HepG2 (cell line): Measurements from ENCODE around the gene PRR4. TPM values are rescaled to one million over a fixed set of nuclear protein-coding genes. Genes with fewer than 3 reads are reported as not detected.

Source experiments
- ATAC-seq: fragments of 200-7000 bp; cut with Tn5 transposase; 3 replicates; pipeline ENCODE4 v1.9.1; 2020; ENCODE audit warnings: mild to moderate bottlenecking, moderate library complexity
- BruUV-seq: library from RNA; stranded (reverse); fragments of 400-500 nt; replicated peaks from 2 replicates; lab custom pipeline; 2021; lab: Mats Ljungman, UMichigan
- CTCF ChIA-PET: fragments of 300-600 bp; formaldehyde crosslinking; extraction: SDS; loops from one replicate; lab custom pipeline; 2021; ENCODE audit warnings: low total read pairs, inconsistent platforms, low intra/inter-chr PET ratio; lab: Yijun Ruan, JAX
- POLR2A ChIA-PET: fragments of 350-600 bp; sonication (Branson Sonifier 250); formaldehyde crosslinking; loops from one replicate; lab custom pipeline; 2020; ENCODE audit warnings: antibody characterized with exemption, inconsistent platforms; lab: Yijun Ruan, JAX
- DNase-seq: peaks from one replicate; pipeline ENCODE4 v3.0.0-alpha.2; 2015; ENCODE audit warnings: low spot score
- FAIRE-seq: peaks from 3 replicates; lab custom pipeline; 2011; peaks lifted over from hg19 to GRCh38; lab: Jason Lieb, UNC
- H2AFZ ChIP-seq: one replicate; pipeline ENCODE4 v1.6.1; 2011; ENCODE audit warnings: low read length, inconsistent platforms
- H3K27ac ChIP-seq: fragments of 300-600 bp; 3 replicates; pipeline ENCODE4 v1.8.0; 2011; ENCODE audit warnings: mixed run types, mild to moderate bottlenecking, mixed read lengths, low read length, inconsistent platforms; ENCODE audit not compliant: insufficient read depth; ENCODE audit errors: extremely low read length
- H3K27me3 ChIP-seq, 2 experiments: fragments of 200-600 bp in 1 of 2; 2 replicates in 1 of 2; 3 replicates in 1 of 2; pipeline versions ENCODE4 v1.6.0 to v1.8.0; 2011; ENCODE audit warnings: low read length in 2 of 2, mild to moderate bottlenecking in 2 of 2, moderate library complexity in 2 of 2, inconsistent platforms in 1 of 2; ENCODE audit not compliant: insufficient read depth in 2 of 2, control insufficient read depth in 1 of 2
- H3K36me3 ChIP-seq, 2 experiments: fragments of 200-600 bp in 1 of 2; replicated peaks in 1 of 2; 2 replicates in 1 of 2; 3 replicates in 1 of 2; pipeline versions ENCODE4 v1.5.1 to v1.8.0; 2011; ENCODE audit warnings: low read length in 2 of 2, inconsistent platforms in 1 of 2; ENCODE audit not compliant: insufficient read depth in 2 of 2, control insufficient read depth in 1 of 2
- H3K4me1 ChIP-seq: 2 replicates; pipeline ENCODE4 v1.5.1; 2012; ENCODE audit warnings: low read length, inconsistent platforms; ENCODE audit not compliant: insufficient read depth
- H3K4me2 ChIP-seq: 2 replicates; pipeline ENCODE4 v1.6.0; 2011; ENCODE audit warnings: low read depth, low read length, inconsistent platforms
- H3K4me3 ChIP-seq, 3 experiments: fragments of 200-600 bp in 1 of 3; sonication (generic), shearing (Covaris generic) in 1 of 3; replicated peaks in 1 of 3; 2 replicates each; pipeline ENCODE4 v1.5.1; 2011 to 2016; ENCODE audit warnings: low read length in 3 of 3, inconsistent platforms in 2 of 3, low read depth in 2 of 3, mild to moderate bottlenecking in 2 of 3, control low read depth in 1 of 3, mixed read lengths in 1 of 3; ENCODE audit not compliant: insufficient read depth in 1 of 3
- H3K79me2 ChIP-seq: one replicate; pipeline ENCODE4 v1.6.1; 2011; ENCODE audit warnings: low read length, inconsistent platforms; ENCODE audit not compliant: insufficient read depth
- H3K9ac ChIP-seq: 2 replicates; pipeline ENCODE4 v1.6.0; 2011; ENCODE audit warnings: mild to moderate bottlenecking, low read depth, low read length, inconsistent platforms; ENCODE audit not compliant: insufficient read depth
- H3K9me3 ChIP-seq: 2 replicates; pipeline ENCODE4 v1.5.1; 2012; ENCODE audit warnings: mild to moderate bottlenecking, low read length
- H4K20me1 ChIP-seq: 2 replicates; pipeline ENCODE4 v1.6.0; 2011; ENCODE audit warnings: inconsistent platforms, mild to moderate bottlenecking, low read length, moderate library complexity; ENCODE audit not compliant: insufficient read depth
- PCBP2 ChIP-seq: fragments of 200-400 bp; formaldehyde crosslinking; optimal IDR thresholded peaks from 2 replicates; pipeline ENCODE3; 2018; ENCODE audit warnings: low read length, low read depth; ENCODE audit not compliant: poor library complexity, severe bottlenecking
- SMC3 ChIP-seq: IDR thresholded peaks from 2 replicates; pipeline ENCODE4 v1.6.1; 2011; ENCODE audit warnings: low read length, improper control_type of control experiment
- ZNF10 ChIP-seq: sonication (generic); formaldehyde crosslinking; IDR thresholded peaks from 2 replicates; pipeline ENCODE4 v1.4.0; 2020; ENCODE audit warnings: mild to moderate bottlenecking, low read depth, missing genetic modification reagents, borderline replicate concordance
- ZNF263 ChIP-seq: sonication (generic); formaldehyde crosslinking; IDR thresholded peaks from 2 replicates; pipeline ENCODE4 v1.4.0; 2020; ENCODE audit warnings: missing genetic modification reagents
- ZNF570 ChIP-seq: sonication (generic); formaldehyde crosslinking; IDR thresholded peaks from 2 replicates; pipeline ENCODE4 v1.4.0; 2020; ENCODE audit warnings: mild to moderate bottlenecking, missing genetic modification reagents, borderline replicate concordance
- ZZZ3 ChIP-seq: sonication (generic); formaldehyde crosslinking; IDR thresholded peaks from 2 replicates; pipeline ENCODE4 v1.4.0; 2020; ENCODE audit warnings: missing genetic modification reagents, mild to moderate bottlenecking, borderline replicate concordance
- WGBS: methylation state at CpG from one replicate; pipeline ENCODE4 v1.1.6; 2017; ENCODE audit warnings: low lambda C conversion rate; 5-methylcytosine and 5-hydroxymethylcytosine counted together
- in situ Hi-C: cut with HindIII; loops from 2 replicates; pipeline ENCODE4 v1.10.0; 2017; ENCODE audit warnings: low pct_unique_long_range_greater_than_20kb; ENCODE audit not compliant: extremely low pct_ligation_motif_present
- intact Hi-C: fragments of 100-400 bp; cut with micrococcal nuclease; formaldehyde crosslinking; loops from one replicate; pipeline ENCODE4 v1.10.0; 2022; ENCODE audit not compliant: unreplicated experiment
- polyA plus RNA-seq, 8 experiments: library from polyadenylated mRNA; depleted of rRNA in 3 of 8; stranded (reverse) in 7 of 8; unstranded in 1 of 8; fragments of >200 nt; fragmentation: Illumina TruSeq in 4 of 8; extraction: Trizol in 4 of 8; gene quantifications; 2 replicates each; pipeline versions ENCODE4 v1.2.1 to v1.2.3, GENCODE V29; 2011 to 2016; ENCODE audit warnings: low read depth in 4 of 8, missing spikeins in 1 of 8, mixed read lengths in 1 of 8; ENCODE audit not compliant: insufficient read depth in 1 of 8
- total RNA-seq, 5 experiments: library from RNA; depleted of rRNA; stranded (reverse); fragments of >200 nt; fragmentation: Illumina TruSeq; extraction: Trizol; gene quantifications; 2 replicates each; pipeline ENCODE4 v1.2.3, GENCODE V29; 2016; ENCODE audit warnings: low read depth in 1 of 5
- TF ChIP-seq, protein P1 (sequence below): sonication (generic); formaldehyde crosslinking; IDR thresholded peaks from 2 replicates; pipeline ENCODE4 v1.4.0; 2020; ENCODE audit warnings: missing genetic modification reagents
- TF ChIP-seq, protein P2 (sequence below): sonication (generic); formaldehyde crosslinking; IDR thresholded peaks from 2 replicates; pipeline ENCODE4 v1.5.0; 2020; ENCODE audit warnings: mild to moderate bottlenecking, missing genetic modification reagents
- TF ChIP-seq, protein P3 (sequence below): sonication (generic); formaldehyde crosslinking; IDR thresholded peaks from 2 replicates; pipeline ENCODE4 v1.4.0; 2020; ENCODE audit warnings: missing genetic modification reagents
- TF ChIP-seq, protein P4 (sequence below): sonication (generic); formaldehyde crosslinking; IDR thresholded peaks from 2 replicates; pipeline ENCODE4 v1.8.1; 2023; ENCODE audit warnings: mild to moderate bottlenecking, missing genetic modification reagents

The PRR4 gene
- total and polyA plus RNA-seq, 2 of the 13 experiments (the other 11 are each of a cell fraction or from before 2014, with no cell fraction given) = 2.3 to 5.4 TPM

DNA sequence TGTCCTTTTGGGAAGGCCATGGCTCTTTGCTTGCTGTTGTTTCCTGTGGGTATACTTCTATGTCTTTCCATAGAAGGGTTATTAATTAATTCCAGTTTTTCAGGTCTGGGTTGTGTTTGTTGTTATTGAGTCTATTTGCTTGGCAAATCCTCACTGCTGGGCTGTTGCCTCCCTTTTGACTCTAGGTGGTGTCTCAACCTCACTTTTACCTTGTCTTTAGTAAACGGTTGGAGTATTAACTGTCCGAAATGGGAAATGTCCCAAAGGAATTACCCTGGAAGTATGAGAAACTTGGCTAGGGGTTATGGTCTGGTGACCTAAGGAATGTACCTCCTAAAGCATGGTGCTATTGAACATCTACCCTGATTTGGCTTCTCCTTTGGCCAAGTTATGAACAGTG lies 18.1 kb upstream of the PRR4 start (continued):
- TF ChIP-seq, protein P1, sequence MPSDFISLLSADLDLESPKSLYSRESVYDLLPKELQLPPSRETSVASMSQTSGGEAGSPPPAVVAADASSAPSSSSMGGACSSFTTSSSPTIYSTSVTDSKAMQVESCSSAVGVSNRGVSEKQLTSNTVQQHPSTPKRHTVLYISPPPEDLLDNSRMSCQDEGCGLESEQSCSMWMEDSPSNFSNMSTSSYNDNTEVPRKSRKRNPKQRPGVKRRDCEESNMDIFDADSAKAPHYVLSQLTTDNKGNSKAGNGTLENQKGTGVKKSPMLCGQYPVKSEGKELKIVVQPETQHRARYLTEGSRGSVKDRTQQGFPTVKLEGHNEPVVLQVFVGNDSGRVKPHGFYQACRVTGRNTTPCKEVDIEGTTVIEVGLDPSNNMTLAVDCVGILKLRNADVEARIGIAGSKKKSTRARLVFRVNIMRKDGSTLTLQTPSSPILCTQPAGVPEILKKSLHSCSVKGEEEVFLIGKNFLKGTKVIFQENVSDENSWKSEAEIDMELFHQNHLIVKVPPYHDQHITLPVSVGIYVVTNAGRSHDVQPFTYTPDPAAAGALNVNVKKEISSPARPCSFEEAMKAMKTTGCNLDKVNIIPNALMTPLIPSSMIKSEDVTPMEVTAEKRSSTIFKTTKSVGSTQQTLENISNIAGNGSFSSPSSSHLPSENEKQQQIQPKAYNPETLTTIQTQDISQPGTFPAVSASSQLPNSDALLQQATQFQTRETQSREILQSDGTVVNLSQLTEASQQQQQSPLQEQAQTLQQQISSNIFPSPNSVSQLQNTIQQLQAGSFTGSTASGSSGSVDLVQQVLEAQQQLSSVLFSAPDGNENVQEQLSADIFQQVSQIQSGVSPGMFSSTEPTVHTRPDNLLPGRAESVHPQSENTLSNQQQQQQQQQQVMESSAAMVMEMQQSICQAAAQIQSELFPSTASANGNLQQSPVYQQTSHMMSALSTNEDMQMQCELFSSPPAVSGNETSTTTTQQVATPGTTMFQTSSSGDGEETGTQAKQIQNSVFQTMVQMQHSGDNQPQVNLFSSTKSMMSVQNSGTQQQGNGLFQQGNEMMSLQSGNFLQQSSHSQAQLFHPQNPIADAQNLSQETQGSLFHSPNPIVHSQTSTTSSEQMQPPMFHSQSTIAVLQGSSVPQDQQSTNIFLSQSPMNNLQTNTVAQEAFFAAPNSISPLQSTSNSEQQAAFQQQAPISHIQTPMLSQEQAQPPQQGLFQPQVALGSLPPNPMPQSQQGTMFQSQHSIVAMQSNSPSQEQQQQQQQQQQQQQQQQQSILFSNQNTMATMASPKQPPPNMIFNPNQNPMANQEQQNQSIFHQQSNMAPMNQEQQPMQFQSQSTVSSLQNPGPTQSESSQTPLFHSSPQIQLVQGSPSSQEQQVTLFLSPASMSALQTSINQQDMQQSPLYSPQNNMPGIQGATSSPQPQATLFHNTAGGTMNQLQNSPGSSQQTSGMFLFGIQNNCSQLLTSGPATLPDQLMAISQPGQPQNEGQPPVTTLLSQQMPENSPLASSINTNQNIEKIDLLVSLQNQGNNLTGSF (CRISPR knock-in tag) = no peak
- TF ChIP-seq SMC3 = peak; percentile 58; the same call in 1 of the 2 replicates
- TF ChIP-seq ZNF263 (CRISPR knock-in tag) = peak; percentile 45
- no peak for TF ChIP-seq PCBP2

DNA sequence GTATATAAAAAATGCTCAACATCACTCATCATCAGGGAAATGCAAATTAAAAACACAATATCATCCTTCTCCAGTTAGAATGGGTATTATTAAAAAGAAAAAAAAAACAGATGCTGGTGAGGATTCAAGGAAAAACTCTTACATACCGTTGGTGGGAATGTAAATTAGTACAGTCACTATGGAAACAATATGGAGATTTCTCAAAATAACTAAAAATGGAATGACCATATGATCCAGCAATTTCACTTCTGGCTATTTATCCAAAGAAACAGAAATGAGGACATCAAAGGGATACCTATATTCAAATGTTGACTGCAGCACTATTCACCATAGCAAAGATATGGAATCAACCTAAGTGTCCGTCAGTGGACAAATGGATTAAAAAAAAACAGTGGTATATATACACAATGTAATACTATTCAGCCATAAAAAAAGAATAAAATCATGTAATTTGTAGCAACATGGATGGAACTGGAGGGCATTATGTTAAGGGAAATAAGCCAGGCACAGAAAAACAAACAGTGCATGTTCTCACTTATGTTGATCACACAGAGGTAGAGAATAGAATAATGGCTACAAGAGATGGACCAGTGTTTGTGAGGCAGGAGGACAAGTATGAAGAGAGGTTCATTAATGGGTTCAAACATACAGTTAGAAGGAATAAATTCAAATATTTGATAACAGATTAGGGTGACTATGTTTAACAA lies 14.4 kb upstream of the PRR4 start:
- TF ChIP-seq, protein P2, sequence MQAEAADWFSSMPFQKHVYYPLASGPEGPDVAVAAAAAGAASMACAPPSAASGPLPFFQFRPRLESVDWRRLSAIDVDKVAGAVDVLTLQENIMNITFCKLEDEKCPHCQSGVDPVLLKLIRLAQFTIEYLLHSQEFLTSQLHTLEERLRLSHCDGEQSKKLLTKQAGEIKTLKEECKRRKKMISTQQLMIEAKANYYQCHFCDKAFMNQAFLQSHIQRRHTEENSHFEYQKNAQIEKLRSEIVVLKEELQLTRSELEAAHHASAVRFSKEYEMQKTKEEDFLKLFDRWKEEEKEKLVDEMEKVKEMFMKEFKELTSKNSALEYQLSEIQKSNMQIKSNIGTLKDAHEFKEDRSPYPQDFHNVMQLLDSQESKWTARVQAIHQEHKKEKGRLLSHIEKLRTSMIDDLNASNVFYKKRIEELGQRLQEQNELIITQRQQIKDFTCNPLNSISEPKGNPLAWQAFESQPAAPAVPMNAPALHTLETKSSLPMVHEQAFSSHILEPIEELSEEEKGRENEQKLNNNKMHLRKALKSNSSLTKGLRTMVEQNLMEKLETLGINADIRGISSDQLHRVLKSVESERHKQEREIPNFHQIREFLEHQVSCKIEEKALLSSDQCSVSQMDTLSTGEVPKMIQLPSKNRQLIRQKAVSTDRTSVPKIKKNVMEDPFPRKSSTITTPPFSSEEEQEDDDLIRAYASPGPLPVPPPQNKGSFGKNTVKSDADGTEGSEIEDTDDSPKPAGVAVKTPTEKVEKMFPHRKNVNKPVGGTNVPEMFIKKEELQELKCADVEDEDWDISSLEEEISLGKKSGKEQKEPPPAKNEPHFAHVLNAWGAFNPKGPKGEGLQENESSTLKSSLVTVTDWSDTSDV (CRISPR knock-in tag) = no peak
- TF ChIP-seq ZNF570 = no peak
- TF ChIP-seq, protein P3, sequence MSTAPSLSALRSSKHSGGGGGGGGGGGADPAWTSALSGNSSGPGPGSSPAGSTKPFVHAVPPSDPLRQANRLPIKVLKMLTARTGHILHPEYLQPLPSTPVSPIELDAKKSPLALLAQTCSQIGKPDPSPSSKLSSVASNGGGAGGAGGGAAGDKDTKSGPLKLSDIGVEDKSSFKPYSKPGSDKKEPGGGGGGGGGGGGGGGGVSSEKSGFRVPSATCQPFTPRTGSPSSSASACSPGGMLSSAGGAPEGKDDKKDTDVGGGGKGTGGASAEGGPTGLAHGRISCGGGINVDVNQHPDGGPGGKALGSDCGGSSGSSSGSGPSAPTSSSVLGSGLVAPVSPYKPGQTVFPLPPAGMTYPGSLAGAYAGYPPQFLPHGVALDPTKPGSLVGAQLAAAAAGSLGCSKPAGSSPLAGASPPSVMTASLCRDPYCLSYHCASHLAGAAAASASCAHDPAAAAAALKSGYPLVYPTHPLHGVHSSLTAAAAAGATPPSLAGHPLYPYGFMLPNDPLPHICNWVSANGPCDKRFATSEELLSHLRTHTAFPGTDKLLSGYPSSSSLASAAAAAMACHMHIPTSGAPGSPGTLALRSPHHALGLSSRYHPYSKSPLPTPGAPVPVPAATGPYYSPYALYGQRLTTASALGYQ (CRISPR knock-in tag) = no peak
- TF ChIP-seq, protein P4, sequence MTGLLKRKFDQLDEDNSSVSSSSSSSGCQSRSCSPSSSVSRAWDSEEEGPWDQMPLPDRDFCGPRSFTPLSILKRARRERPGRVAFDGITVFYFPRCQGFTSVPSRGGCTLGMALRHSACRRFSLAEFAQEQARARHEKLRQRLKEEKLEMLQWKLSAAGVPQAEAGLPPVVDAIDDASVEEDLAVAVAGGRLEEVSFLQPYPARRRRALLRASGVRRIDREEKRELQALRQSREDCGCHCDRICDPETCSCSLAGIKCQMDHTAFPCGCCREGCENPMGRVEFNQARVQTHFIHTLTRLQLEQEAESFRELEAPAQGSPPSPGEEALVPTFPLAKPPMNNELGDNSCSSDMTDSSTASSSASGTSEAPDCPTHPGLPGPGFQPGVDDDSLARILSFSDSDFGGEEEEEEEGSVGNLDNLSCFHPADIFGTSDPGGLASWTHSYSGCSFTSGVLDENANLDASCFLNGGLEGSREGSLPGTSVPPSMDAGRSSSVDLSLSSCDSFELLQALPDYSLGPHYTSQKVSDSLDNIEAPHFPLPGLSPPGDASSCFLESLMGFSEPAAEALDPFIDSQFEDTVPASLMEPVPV = no peak
- TF ChIP-seq ZZZ3 (CRISPR knock-in tag) = no peak
- no peak for TF ChIP-seq ZNF10 (CRISPR knock-in tag)
- H3K4me3 ChIP-seq = no peak overlapping the region
- H3K9ac ChIP-seq = no peak overlapping the region
- intact Hi-C loops (no loop called here), in situ Hi-C loops (no loop called here)
- no peaks in the 10 kb centered on the region for H3K9me3 ChIP-seq
- H3K4me1 ChIP-seq = peaks cover 12% of the 10 kb centered on the region; the same call in 1 of the 2 replicates
- CTCF ChIA-PET = no interaction called here
- FAIRE-seq (no peak), ATAC-seq (no peak), DNase-seq (no peak)
- H2AFZ ChIP-seq = no peak overlapping the region
- H3K36me3 ChIP-seq = peaks cover 1 to 8% of the 10 kb centered on the region in 2 experiments; a peak in 2 of 5 replicates
- BruUV-seq = no TSS peak
- H3K27me3 ChIP-seq = no peaks in the 10 kb centered on the region
- WGBS = 97% methylated on average over 2 of the region's 2 CpGs
- no peaks in the 10 kb centered on the region for H4K20me1 ChIP-seq
- H3K27ac ChIP-seq = no peak overlapping the region
- POLR2A ChIA-PET = no interaction called here
- no peak overlapping the region for H3K4me2 ChIP-seq
- no peaks in the 10 kb centered on the region for H3K79me2 ChIP-seq
